ENCODE results near the gene CLIP3. TPM values are rescaled to one million over a fixed set of nuclear protein-coding genes. Genes with fewer than 3 reads are reported as not detected.

The CLIP3 gene
- total and polyA plus RNA-seq, 12 donors, result 1.3 to 20.1 (median 7.8) TPM

GRCh38 chr19:35978832-35979365 is 53.8 kb downstream of the CLIP3 start:
- Histone ChIP-seq H3K27ac (no peak overlapping the region), H3K4me1 (replicated peaks in 1 of 2) (no peaks in the 10 kb centered on the region), H3K27me3 (no peaks in the 10 kb centered on the region), H3K36me3 (replicated peaks in 1 of 2) (no peaks in the 10 kb centered on the region), H3K9me3 (replicated peaks in 1 of 3) (no peaks in the 10 kb centered on the region), H3K4me3 (no peak overlapping the region)
- no peak for TF ChIP-seq POLR2A (IDR thresholded peaks at IDR 0.05)
- no peak for TF ChIP-seq CTCF (IDR thresholded peaks at IDR 0.05)
- intact Hi-C loops (cut with DNase I), result no loop called here
- no peak for DNase-seq
- WGBS, 4 donors, result 44 to 62% (median 53%) methylated on average over 18 to 20 of the region's 20 CpGs

GRCh38 chr19:35978271-35978670 is 54.4 kb downstream of the CLIP3 start:
- Histone ChIP-seq H3K9me3 (replicated peaks in 1 of 3) (no peaks in the 10 kb centered on the region), H3K27ac (no peak overlapping the region), H3K4me3 (no peak overlapping the region), H3K36me3 (replicated peaks in 1 of 2) (no peaks in the 10 kb centered on the region), H3K4me1 (replicated peaks in 1 of 2) (no peaks in the 10 kb centered on the region), H3K27me3 (no peaks in the 10 kb centered on the region)
- TF ChIP-seq POLR2A (IDR thresholded peaks at IDR 0.05) (no peak), CTCF (IDR thresholded peaks at IDR 0.05) (no peak)
- DNase-seq, result no peak
- intact Hi-C loops (cut with DNase I), result no loop called here
- WGBS, 4 donors, result 46 to 61% (median 56%) methylated on average over 5 of the region's 5 CpGs

- no peak overlapping the region for H3K27ac ChIP-seq
- no peak overlapping the region for H3K4me3 ChIP-seq
- WGBS, 4 donors, result 49 to 69% (median 55%) methylated on average over 9 to 14 of the region's 14 CpGs
- H3K9me3 ChIP-seq (replicated peaks in 1 of 3), result no peaks in the 10 kb centered on the region
- no peaks in the 10 kb centered on the region for H3K27me3 ChIP-seq
- no peak for TF ChIP-seq POLR2A (IDR thresholded peaks at IDR 0.05)
- TF ChIP-seq CTCF (IDR thresholded peaks at IDR 0.05), result no peak
- no peaks in the 10 kb centered on the region for H3K4me1 ChIP-seq (replicated peaks in 1 of 2)
- H3K36me3 ChIP-seq (replicated peaks in 1 of 2), result no peaks in the 10 kb centered on the region
- intact Hi-C loops (cut with DNase I), result no loop called here
- DNase-seq, result no peak
These were observed 55.0 kb downstream of the CLIP3 start for GRCh38 chr19:35977446-35978222.

GRCh38 chr19:35975608-35976214 is 57.0 kb downstream of the CLIP3 start:
- 30 to 57% (median 38%) methylated on average over 3 to 5 of the region's 5 CpGs for WGBS, 4 donors
- H3K36me3 ChIP-seq (replicated peaks in 1 of 2), result no peaks in the 10 kb centered on the region
- no peaks in the 10 kb centered on the region for H3K9me3 ChIP-seq (replicated peaks in 1 of 3)
- H3K27ac ChIP-seq, result no peak overlapping the region
- intact Hi-C loops (cut with DNase I), result no loop called here
- no peak for DNase-seq
- no peaks in the 10 kb centered on the region for H3K27me3 ChIP-seq
- no peaks in the 10 kb centered on the region for H3K4me1 ChIP-seq (replicated peaks in 1 of 2)
- TF ChIP-seq CTCF (IDR thresholded peaks at IDR 0.05), result no peak
- TF ChIP-seq POLR2A (IDR thresholded peaks at IDR 0.05), result no peak
- no peak overlapping the region for H3K4me3 ChIP-seq

Data from adrenal gland (tissue), 12 donors.